ENCODE measurements around the gene RAB38.

The RAB38 gene

DNA sequence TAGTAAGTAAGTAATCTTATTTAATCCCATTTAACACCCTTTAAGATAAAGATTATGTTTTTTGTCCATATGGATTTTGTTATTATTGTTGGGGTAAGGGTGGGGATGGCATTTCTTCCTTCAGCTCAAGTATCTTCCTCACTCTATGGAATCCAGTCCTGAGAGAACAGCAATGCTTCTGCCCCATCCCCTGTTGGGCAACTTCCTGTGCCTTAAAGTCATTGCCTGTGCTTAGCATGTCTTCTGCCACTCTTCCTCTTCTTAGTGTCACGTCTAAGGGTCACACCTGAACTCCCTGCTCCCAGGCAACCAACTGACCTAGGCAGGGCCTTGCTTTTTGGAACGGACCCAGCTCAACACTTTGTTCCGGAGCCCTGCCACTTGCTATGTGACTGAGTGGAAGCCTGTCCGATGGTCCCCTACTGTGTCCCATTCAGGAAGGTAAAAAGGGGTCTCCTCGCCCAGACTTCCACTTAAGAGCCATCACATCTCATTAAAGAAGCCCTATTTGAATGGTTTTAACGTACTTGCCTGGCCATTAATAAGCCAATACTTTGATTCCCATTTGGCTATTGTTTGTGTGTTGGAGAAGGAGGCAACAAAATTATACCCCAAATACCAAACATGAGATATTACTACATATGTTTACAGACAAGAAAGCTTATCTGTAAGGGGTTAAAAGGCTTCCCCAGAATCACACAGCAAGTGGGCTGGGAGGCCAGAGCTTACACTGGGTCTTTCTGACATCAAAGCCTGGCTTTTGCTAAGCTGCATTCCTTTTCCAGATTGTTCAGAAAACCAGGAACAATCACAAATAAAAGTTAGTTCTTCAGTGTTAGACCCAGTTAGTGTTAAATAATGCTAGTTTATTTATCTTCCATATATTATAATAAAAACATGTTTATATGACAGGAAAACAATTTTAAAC lies 59.2 kb downstream of the RAB38 start:
- no peak for DNase-seq (ENCODE audit: low read depth)
- H3K4me3 ChIP-seq (ENCODE audit: low read depth, low read length), result no peak overlapping the region
- in situ Hi-C loops (cut with HindIII; ENCODE audit: low sequenced_read_pairs), result no loop called here
- TF ChIP-seq, protein P1, sequence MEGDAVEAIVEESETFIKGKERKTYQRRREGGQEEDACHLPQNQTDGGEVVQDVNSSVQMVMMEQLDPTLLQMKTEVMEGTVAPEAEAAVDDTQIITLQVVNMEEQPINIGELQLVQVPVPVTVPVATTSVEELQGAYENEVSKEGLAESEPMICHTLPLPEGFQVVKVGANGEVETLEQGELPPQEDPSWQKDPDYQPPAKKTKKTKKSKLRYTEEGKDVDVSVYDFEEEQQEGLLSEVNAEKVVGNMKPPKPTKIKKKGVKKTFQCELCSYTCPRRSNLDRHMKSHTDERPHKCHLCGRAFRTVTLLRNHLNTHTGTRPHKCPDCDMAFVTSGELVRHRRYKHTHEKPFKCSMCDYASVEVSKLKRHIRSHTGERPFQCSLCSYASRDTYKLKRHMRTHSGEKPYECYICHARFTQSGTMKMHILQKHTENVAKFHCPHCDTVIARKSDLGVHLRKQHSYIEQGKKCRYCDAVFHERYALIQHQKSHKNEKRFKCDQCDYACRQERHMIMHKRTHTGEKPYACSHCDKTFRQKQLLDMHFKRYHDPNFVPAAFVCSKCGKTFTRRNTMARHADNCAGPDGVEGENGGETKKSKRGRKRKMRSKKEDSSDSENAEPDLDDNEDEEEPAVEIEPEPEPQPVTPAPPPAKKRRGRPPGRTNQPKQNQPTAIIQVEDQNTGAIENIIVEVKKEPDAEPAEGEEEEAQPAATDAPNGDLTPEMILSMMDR (IDR thresholded peaks at IDR 0.05; ENCODE audit: low read depth, low read length, missing control alignments), result no peak

DNA sequence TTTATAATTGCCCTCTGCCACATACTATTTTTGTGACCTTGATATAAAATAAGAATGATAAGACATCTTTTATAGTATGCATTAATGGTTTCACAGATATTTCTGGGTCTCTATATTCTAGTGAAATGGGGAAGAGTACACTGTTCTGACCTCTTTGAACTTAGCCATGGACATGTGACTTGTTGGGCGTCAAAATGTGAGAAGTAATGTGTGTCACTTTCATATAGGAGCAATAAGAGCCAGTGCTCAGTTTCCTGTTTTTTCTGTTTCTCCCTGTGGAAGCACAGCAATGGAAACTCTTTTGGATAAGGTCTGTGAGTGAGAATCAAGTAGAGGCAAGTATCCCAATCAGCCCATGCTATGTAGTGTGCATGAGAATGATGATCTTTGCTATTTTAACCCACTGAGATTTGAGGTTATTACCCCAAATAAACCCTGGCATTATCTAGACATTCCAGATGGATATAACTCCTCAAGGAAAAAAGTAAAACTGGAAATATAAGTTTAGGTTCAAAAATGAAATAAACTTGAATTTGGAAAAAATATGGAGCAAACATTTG lies 60.7 kb downstream of the RAB38 start:
- DNase-seq (ENCODE audit: low read depth), result no peak
- TF ChIP-seq, protein P1 (IDR thresholded peaks at IDR 0.05; ENCODE audit: low read depth, low read length, missing control alignments), result no peak
- H3K4me3 ChIP-seq (ENCODE audit: low read depth, low read length), result no peak overlapping the region
- in situ Hi-C loops (cut with HindIII; ENCODE audit: low sequenced_read_pairs), result no loop called here

DNA sequence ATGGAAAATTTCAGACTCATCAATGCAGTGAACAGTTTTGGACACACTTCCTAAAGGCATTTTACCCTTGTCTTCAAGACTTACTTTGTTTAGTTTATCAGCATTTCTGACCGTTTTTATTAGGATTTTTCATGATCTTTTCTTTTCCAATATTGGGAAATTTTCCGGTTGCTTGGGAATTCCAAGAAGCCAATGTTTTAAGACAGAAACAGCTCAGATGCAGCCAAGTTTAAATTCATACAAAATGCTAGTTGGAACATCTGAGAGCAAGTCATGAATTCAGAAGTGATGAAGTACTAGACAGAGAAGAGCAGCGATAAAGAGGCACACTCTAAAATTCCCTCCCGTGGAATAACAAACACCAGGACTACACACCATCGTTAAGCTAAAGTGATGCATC lies 68.6 kb downstream of the RAB38 start:
- no peak for DNase-seq (ENCODE audit: low read depth)
- TF ChIP-seq, protein P1 (IDR thresholded peaks at IDR 0.05; ENCODE audit: low read depth, low read length, missing control alignments), result no peak
- no peak overlapping the region for H3K4me3 ChIP-seq (ENCODE audit: low read depth, low read length)
- in situ Hi-C loops (cut with HindIII; ENCODE audit: low sequenced_read_pairs), result no loop called here

DNA sequence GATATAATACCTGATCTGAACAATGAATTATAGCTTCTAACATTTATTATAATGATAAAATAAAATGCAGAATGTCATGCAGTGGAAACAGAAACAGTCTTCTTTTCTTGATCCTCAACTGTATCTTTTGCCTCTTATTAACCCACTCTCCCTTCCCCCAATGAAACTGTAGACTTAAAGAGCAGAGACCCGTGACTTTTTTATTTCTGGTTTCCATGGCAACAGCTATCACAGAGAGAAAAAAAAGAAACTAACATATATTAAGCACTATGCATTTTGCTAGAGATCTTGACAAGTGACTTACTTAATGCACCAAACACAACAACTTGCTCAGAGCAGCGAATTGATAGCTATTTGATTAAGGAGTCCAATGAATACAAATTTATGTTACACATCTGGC lies 69.3 kb downstream of the RAB38 start:
- in situ Hi-C loops (cut with HindIII; ENCODE audit: low sequenced_read_pairs), result no loop called here
- no peak overlapping the region for H3K4me3 ChIP-seq (ENCODE audit: low read depth, low read length)
- TF ChIP-seq, protein P1 (IDR thresholded peaks at IDR 0.05; ENCODE audit: low read depth, low read length, missing control alignments), result no peak
- DNase-seq (ENCODE audit: low read depth), result no peak

DNA sequence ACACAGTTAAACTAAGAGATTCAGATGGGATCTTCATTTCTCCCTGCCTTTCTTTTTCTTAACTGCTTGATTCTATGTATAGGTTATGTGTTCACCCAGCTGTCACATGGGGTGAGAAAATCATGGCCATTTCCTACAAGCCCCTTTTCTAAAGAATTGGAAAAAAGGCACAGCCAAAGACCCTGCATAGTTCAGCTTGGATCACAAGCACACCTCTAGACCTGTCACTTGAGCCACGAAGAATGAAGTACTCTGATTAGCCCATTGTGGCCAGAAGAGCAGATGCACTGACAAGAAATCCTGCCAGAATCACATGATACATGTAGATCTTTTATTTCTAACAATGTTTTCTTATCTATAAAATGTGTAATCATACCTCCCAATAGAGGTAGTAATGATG lies 69.7 kb downstream of the RAB38 start:
- in situ Hi-C loops (cut with HindIII; ENCODE audit: low sequenced_read_pairs), result no loop called here
- H3K4me3 ChIP-seq (ENCODE audit: low read depth, low read length), result no peak overlapping the region
- TF ChIP-seq, protein P1 (IDR thresholded peaks at IDR 0.05; ENCODE audit: low read depth, low read length, missing control alignments), result no peak

DNA sequence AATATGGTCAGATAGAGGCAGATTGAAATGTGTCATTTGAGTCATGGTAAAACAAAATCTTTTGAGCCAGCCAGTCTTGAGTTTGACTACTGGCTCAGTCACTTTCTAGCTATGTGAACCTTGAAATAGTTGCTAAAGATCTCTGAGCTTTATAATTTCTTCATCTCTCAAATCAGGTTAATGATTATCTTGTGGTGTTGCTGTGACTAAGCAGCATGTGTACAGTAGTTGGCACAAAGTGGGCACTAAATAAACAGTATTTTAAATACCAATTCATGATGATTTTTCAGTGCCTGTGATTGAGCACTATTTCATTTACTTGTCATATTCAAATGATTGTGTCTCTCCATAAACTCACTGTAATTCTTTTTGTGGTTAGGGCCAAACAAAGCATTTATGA lies 70.8 kb downstream of the RAB38 start:
- TF ChIP-seq, protein P1 (IDR thresholded peaks at IDR 0.05; ENCODE audit: low read depth, low read length, missing control alignments), result no peak
- in situ Hi-C loops (cut with HindIII; ENCODE audit: low sequenced_read_pairs), result no loop called here
- DNase-seq (ENCODE audit: low read depth), result no peak
- no peak overlapping the region for H3K4me3 ChIP-seq (ENCODE audit: low read depth, low read length)

More for the DNA sequence above, 69.7 kb downstream of the RAB38 start:
- DNase-seq (ENCODE audit: low read depth), result no peak

Measured in astrocyte of the cerebellum (primary cell).